Measurements from ENCODE around the gene FBN1. TPM values are rescaled to one million over a fixed set of nuclear protein-coding genes. Genes with fewer than 3 reads are reported as not detected.

FBN1 gene
- total and polyA plus RNA-seq, 2 donors (not counting 3 experiments of a cell fraction or from before 2014, with no cell fraction given): 107 to 111 TPM

- Histone ChIP-seq H3K4me2 (ENCODE audit: insufficient read depth, low read length) (no peak overlapping the region), H3K4me1 (ENCODE audit: control insufficient read depth, extremely low read depth, insufficient read depth, low read length) (peaks cover 36% of the 10 kb centered on the region), H3K9me1 (replicated peaks; ENCODE audit: control insufficient read depth, extremely low read depth, insufficient read depth, low read length) (no peaks in the 10 kb centered on the region), H3K9me3 (replicated peaks; ENCODE audit: control insufficient read depth, insufficient read depth, low read length) (no peaks in the 10 kb centered on the region), H3K27ac (ENCODE audit: insufficient read depth, low read depth, low read length) (no peak overlapping the region), H4K20me1 (replicated peaks; ENCODE audit: control insufficient read depth, extremely low read depth, insufficient read depth, low read length) (no peaks in the 10 kb centered on the region), H3K36me3 (ENCODE audit: control insufficient read depth in 2 of 2, extremely low read depth in 1 of 2, insufficient read depth in 2 of 2, low read length in 2 of 2) (no peaks in the 10 kb centered on the region), H3K27me3 (ENCODE audit: control insufficient read depth in 2 of 2, insufficient read depth in 2 of 2, low read length in 2 of 2) (no peaks in the 10 kb centered on the region), H3K4me3 (replicated peaks in 1 of 3; ENCODE audit: insufficient read depth in 1 of 3, low read depth in 1 of 3, low read length in 3 of 3) (no peak overlapping the region), H2AFZ (ENCODE audit: low read depth, low read length) (no peak overlapping the region), H3K79me2 (ENCODE audit: control insufficient read depth, insufficient read depth, low read length) (no peaks in the 10 kb centered on the region), H3K9ac (replicated peaks; ENCODE audit: extremely low read depth, insufficient read depth, low read length) (no peak overlapping the region)
- ChIA-PET POLR2A (interaction anchor here (0.7 kb wide), 1 partner anchor 20 kb away, joined by 3 read pairs; no protein-coding TSS in a partner anchor), CTCF (interaction anchor here (1.0 to 2.0 kb wide), 5 partner anchors 17 to 49 kb away, joined by 3 to 6 read pairs (median 4); no protein-coding TSS in a partner anchor)
- DNase-seq (ENCODE audit: low read depth, low spot score) (no peak), FAIRE-seq (no peak)
- intact Hi-C loops (cut with micrococcal nuclease) (no loop called here), dilution Hi-C loops (cut with MboI; ENCODE audit: extremely low pct_ligation_motif_present, low sequenced_read_pairs) (no loop called here)
- no TSS peak for BruUV-seq (replicated peaks)
- no peak for TF ChIP-seq MAX (IDR thresholded peaks at IDR 0.05; ENCODE audit: insufficient read depth, insufficient read length)
- TF ChIP-seq GATA2 (IDR thresholded peaks at IDR 0.05; ENCODE audit: insufficient read depth, insufficient read length, low read depth, low read length): no peak
These were observed 89.2 kb downstream of the FBN1 start for GRCh38 chr15:48556159-48556897.

GRCh38 chr15:48555241-48555881 lies 90.1 kb downstream of the FBN1 start:
- CTCF ChIA-PET: interaction anchor here (1.0 to 2.0 kb wide), 5 partner anchors 17 to 50 kb away, joined by 3 to 6 read pairs (median 4); no protein-coding TSS in a partner anchor
- intact Hi-C loops (cut with micrococcal nuclease) (no loop called here), dilution Hi-C loops (cut with MboI; ENCODE audit: extremely low pct_ligation_motif_present, low sequenced_read_pairs) (no loop called here)
- Histone ChIP-seq H3K9me1 (replicated peaks; ENCODE audit: control insufficient read depth, extremely low read depth, insufficient read depth, low read length) (no peaks in the 10 kb centered on the region), H3K79me2 (ENCODE audit: control insufficient read depth, insufficient read depth, low read length) (no peaks in the 10 kb centered on the region), H3K4me1 (ENCODE audit: control insufficient read depth, extremely low read depth, insufficient read depth, low read length) (peaks cover 30% of the 10 kb centered on the region), H2AFZ (ENCODE audit: low read depth, low read length) (no peak overlapping the region), H3K9me3 (replicated peaks; ENCODE audit: control insufficient read depth, insufficient read depth, low read length) (no peaks in the 10 kb centered on the region), H3K36me3 (ENCODE audit: control insufficient read depth in 2 of 2, extremely low read depth in 1 of 2, insufficient read depth in 2 of 2, low read length in 2 of 2) (no peaks in the 10 kb centered on the region), H3K27me3 (ENCODE audit: control insufficient read depth in 2 of 2, insufficient read depth in 2 of 2, low read length in 2 of 2) (no peaks in the 10 kb centered on the region), H3K4me3 (replicated peaks in 1 of 3; ENCODE audit: insufficient read depth in 1 of 3, low read depth in 1 of 3, low read length in 3 of 3) (no peak overlapping the region), H4K20me1 (replicated peaks; ENCODE audit: control insufficient read depth, extremely low read depth, insufficient read depth, low read length) (no peaks in the 10 kb centered on the region), H3K9ac (replicated peaks; ENCODE audit: extremely low read depth, insufficient read depth, low read length) (no peak overlapping the region), H3K4me2 (ENCODE audit: insufficient read depth, low read length) (peak overlapping the region; percentile 39), H3K27ac (ENCODE audit: insufficient read depth, low read depth, low read length) (no peak overlapping the region)
- TF ChIP-seq MAX (IDR thresholded peaks at IDR 0.05; ENCODE audit: insufficient read depth, insufficient read length): no peak
- no peak for TF ChIP-seq JUN (IDR thresholded peaks at IDR 0.05; ENCODE audit: borderline replicate concordance, insufficient read depth, insufficient read length, low read depth)
- TF ChIP-seq MYC (IDR thresholded peaks at IDR 0.05; ENCODE audit: low read depth, low read length): no peak
- TF ChIP-seq FOS (IDR thresholded peaks at IDR 0.05; ENCODE audit: borderline replicate concordance, insufficient read depth, low read length): no peak
- TF ChIP-seq EZH2 (IDR thresholded peaks at IDR 0.05; ENCODE audit: borderline replicate concordance, low read depth, low read length, severe bottlenecking): no peak
- TF ChIP-seq GATA2 (IDR thresholded peaks at IDR 0.05; ENCODE audit: insufficient read depth, insufficient read length, low read depth, low read length): peak; percentile 22
- TF ChIP-seq POLR2A (IDR thresholded peaks at IDR 0.05; ENCODE audit: low read depth, low read length): no peak
- FAIRE-seq: peak; percentile 49
- POLR2A ChIA-PET: interaction anchor here (0.5 to 0.9 kb wide), 3 partner anchors 19 to 333 kb away, joined by 3 to 6 read pairs (median 3); no protein-coding TSS in a partner anchor
- BruUV-seq (replicated peaks): no TSS peak
- DNase-seq (ENCODE audit: low read depth, low spot score): peak; percentile 51

Data from endothelial cell of umbilical vein (primary cell).